GM10847 (cell line): ENCODE results near the gene KIRREL2.

ENCODE experiments used
- POLR2A ChIP-seq: IDR thresholded peaks from 2 replicates; pipeline ENCODE4 v1.6.1; 2011; ENCODE audit not compliant: insufficient read length; ENCODE audit errors: extremely low read depth

The KIRREL2 gene

DNA sequence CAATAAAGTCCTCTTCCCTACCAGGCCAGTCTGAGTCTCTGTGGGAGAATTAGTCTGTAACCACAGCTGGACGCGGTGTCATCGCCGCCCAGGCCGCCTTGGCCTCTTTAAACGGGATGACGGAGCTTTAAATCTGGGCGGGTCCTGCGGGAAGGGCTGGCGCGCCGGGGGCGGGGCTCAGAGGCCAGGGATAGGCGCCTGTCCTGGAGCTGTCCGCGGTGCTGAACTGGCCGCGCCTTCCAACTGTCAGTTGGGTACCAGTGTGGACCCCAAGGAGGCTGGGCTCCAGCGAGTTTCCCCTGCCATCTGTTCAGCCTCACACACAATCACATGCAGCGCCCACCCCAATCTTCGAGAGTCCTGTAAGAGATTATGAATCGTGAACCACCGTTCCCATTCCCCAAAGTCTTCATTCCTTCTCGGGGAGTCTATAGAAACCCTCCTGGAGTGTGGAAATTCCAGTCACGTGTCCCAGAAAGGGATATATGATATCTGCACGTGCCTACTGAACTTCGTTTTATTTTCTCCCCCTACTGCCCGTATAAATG, 23.1 kb downstream of the KIRREL2 start:
- TF ChIP-seq POLR2A, result no peak

GRCh38 chr19:35882114-35882832, 25.6 kb downstream of the KIRREL2 start:
- no peak for TF ChIP-seq POLR2A

DNA sequence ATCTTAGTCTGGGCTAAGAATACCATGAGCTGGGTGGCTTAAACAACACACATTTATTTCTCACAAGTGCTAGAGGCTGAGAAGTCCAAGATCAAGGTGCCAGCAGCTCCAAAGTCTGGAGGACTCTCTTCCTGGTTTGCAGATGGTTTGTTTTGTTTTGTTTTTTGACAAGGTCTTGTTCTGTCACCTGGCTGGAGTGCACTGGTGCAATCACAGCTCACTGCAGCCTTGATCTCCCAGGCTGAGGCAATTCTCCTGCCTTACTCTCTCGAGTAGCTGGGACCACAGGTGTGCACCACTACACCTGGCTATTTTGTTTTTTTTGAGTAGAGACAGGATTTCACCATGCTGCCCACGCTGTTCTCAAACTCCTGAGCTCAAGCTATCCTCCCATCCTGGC, 27.2 kb downstream of the KIRREL2 start:
- TF ChIP-seq POLR2A, result no peak

- TF ChIP-seq POLR2A, result no peak
Observed at GRCh38 chr19:35885225-35885738, 28.6 kb downstream of the KIRREL2 start.

- TF ChIP-seq POLR2A, result no peak
Observed at GRCh38 chr19:35885904-35886303, 29.2 kb downstream of the KIRREL2 start.

- TF ChIP-seq POLR2A, result no peak
Observed at GRCh38 chr19:35887197-35887596, 30.5 kb downstream of the KIRREL2 start.

- no peak for TF ChIP-seq POLR2A
Observed at GRCh38 chr19:35888398-35888797, 31.7 kb downstream of the KIRREL2 start.

- no peak for TF ChIP-seq POLR2A
Observed at GRCh38 chr19:35889370-35890112, 32.8 kb downstream of the KIRREL2 start.

DNA sequence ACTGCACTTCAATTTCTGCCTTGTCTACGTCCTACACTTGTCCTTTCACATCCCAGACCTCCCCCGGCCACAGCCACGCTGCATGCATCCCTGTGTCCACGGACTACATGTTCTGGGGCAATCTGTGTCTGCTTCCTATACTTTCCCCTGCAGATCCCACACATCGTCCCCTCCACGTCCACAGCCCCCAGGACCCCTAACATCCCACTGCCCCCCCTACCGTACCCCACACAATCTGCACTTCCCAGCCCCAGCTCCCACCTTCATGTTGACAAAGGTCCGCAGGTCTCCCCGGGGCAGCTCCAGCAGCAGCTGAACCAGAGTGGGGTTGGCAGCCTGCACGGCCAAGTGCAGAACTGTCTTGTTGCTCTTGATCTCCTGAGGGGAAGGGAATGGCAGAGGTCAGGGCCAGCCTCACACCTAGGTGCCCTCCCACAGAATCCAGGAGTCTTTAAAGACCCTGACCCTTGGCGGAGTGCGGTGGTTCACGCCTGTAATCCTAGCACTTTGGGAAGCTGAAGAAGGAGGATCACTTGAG, 33.5 kb downstream of the KIRREL2 start:
- no peak for TF ChIP-seq POLR2A

DNA sequence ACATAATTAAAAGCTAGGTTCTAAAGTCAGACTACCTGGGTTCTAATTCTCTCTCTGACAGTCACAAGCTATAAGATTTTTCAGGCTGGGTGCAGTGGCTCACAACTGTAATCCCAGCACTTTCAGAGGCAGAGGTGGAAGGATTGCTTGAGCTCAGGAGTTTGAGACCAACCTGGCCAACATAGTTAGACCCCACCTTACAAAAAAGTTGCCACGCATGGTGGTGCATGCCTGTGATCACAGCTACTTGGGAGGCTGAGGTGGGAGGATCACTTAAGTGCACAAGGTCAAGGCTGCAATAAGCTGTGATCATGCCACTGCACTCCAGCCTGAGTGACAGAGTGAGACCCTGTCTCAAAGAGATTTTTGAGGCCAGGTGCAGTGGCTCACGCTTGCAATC, 37.6 kb downstream of the KIRREL2 start:
- TF ChIP-seq POLR2A, result no peak

DNA sequence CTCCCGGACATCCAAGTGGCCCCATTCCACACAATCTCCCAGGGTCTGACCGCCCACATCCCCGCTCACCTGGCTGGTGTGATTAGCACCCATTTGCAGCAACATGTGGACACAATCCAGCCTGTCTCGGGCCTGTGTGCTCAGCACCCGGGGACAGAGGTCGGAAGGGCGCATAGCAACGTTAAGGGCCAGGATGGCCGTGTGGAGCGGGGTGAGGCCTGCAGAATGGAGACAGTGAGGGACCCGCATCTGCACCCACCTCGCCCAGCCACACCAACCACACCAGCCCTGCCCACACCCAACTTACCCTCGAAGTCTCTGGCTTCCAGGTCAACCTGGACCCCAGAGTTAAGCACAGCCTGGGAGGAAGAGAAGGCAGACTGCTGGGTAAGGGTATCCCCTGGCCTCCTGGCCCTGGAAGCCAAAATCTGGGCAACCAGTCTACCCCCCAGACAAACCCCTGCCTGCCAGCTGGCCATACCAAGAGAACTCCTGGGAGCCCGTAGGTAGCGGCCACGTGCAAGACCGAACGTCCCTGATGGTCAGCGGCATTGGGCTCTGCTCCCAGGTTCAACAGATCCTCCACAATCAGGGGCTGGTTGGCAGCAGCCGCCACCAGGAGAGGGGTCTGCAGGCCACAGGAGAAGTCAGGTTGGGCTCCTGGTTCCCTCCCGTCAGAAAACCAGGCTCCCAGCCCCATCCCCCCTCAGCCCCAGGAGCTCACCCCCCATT, 39.4 kb downstream of the KIRREL2 start:
- TF ChIP-seq POLR2A, result no peak

GRCh38 chr19:35896643-35897040, 39.9 kb downstream of the KIRREL2 start:
- no peak for TF ChIP-seq POLR2A

- no peak for TF ChIP-seq POLR2A
Observed at GRCh38 chr19:35897706-35898451, 41.2 kb downstream of the KIRREL2 start.

DNA sequence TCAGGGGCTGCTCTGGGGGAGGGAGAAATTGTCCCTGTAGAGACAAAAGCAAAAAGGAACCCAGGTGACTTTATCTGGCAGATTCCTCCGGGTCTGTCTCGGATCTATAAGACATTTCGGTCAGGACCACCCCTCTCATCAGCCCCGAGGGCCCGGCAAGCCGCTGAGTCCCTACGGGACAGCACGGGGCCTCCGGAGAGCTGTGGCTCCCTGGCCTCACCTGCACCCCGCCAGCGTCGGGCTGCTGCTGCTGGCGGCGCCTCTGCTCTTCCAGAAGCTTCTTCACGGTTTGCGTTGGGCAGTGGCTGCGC, 41.7 kb downstream of the KIRREL2 start:
- TF ChIP-seq POLR2A, result no peak
